ENCODE results near the gene RASAL1.
A peak's percentile ranks its signal among the peaks of the same experiment; 100 is the strongest.

GRCh38 chr12:113097716-113098440, 37.7 kb downstream of the RASAL1 start:
- TF ChIP-seq MAX (IDR thresholded peaks at IDR 0.05) (no peak), EP300 (IDR thresholded peaks at IDR 0.05; ENCODE audit: borderline replicate concordance) (no peak), RAD21 (IDR thresholded peaks at IDR 0.05; ENCODE audit: low read depth) (no peak), FOXM1 (IDR thresholded peaks at IDR 0.05; ENCODE audit: borderline replicate concordance, low read depth) (no peak), YY1 (IDR thresholded peaks at IDR 0.05; ENCODE audit: low read depth) (no peak), CEBPB (IDR thresholded peaks at IDR 0.05) (no peak), REST (IDR thresholded peaks at IDR 0.05; ENCODE audit: low read depth) (no peak), TAF1 (IDR thresholded peaks at IDR 0.05; ENCODE audit: low read depth) (no peak), CREB1 (IDR thresholded peaks at IDR 0.05; ENCODE audit: low read depth) (no peak), TCF12 (IDR thresholded peaks at IDR 0.05; ENCODE audit: low read depth) (0 out of 2 replicates have a peak, but pooled peaks have one; percentile 6)
- TF ChIP-seq, protein P1, sequence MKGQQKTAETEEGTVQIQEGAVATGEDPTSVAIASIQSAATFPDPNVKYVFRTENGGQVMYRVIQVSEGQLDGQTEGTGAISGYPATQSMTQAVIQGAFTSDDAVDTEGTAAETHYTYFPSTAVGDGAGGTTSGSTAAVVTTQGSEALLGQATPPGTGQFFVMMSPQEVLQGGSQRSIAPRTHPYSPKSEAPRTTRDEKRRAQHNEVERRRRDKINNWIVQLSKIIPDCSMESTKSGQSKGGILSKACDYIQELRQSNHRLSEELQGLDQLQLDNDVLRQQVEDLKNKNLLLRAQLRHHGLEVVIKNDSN (IDR thresholded peaks at IDR 0.05), result no peak

Measured in Ishikawa (cell line).